ENCODE data around the gene ATP6V1B1.
"Not testable (repeated sequence)": the region's sequence is repeated elsewhere in the genome, so short reads cannot be mapped to it uniquely, and the experiment has no call there.

Gene ATP6V1B1

DNA sequence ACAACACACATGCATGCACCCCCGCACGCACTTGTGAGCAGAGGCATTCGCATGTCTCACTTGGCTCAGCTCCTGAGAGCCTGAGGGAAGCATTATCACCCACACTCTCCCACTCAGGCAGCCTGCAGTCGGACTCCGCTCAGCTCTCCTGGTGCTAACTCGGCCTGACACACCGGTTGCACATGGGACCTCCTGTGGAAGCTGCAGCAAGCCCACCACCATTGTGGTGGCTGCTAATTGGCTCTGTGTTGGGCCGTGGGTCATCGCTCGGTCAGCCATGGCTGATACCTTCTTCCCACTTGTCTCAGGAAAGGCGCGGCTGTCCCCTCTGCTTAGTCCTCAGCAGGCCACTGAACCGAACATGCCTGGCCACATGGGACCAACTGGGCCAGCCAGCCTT is 72.6 kb downstream of the ATP6V1B1 start:
- Histone ChIP-seq H3K9ac (ENCODE audit: low read length) (no peak overlapping the region), H3K4me3 (ENCODE audit: low read depth in 1 of 2, low read length in 2 of 2) (no peak overlapping the region), H3K36me3 (ENCODE audit: insufficient read depth, low read length) (no peaks in the 10 kb centered on the region), H3K27ac (ENCODE audit: low read depth, low read length) (no peak overlapping the region), H3K4me1 (ENCODE audit: insufficient read depth, low read length) (no peaks in the 10 kb centered on the region), H3K27me3 (ENCODE audit: control insufficient read depth in 1 of 2, insufficient read depth in 2 of 2, low read length in 2 of 2) (no peaks in the 10 kb centered on the region), H3K9me3 (ENCODE audit: low read length) (no peaks in the 10 kb centered on the region)

DNA sequence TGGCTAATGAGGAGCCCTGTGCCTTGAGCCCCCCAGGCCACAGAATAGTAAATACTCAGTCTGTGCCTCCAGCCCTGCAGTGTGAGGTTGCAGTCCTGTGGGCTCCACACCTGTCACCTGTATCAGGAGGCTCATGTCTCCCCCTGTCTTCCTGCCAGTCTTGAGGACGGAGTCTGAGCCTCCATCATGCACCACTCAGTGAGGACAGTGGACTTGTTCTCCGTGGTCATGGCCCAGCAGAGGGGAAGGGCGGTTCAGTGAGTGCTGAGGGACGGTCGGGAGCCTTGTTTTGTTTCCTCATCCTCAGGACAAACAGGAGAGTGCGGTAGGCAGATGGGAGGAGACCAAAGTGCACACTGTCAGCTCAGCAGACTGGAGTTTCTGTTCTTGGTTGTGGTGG is 76.1 kb downstream of the ATP6V1B1 start:
- not testable (repeated sequence) for H3K4me3 ChIP-seq (ENCODE audit: low read depth in 1 of 2, low read length in 2 of 2); H3K36me3 ChIP-seq (ENCODE audit: insufficient read depth, low read length); H3K9ac ChIP-seq (ENCODE audit: low read length); H3K9me3 ChIP-seq (ENCODE audit: low read length); H3K4me1 ChIP-seq (ENCODE audit: insufficient read depth, low read length); H3K27me3 ChIP-seq (ENCODE audit: control insufficient read depth in 1 of 2, insufficient read depth in 2 of 2, low read length in 2 of 2); H3K27ac ChIP-seq (ENCODE audit: low read depth, low read length)
